C4-2B (cell line): ENCODE measurements around the gene SH3BP5L.

ENCODE experiments used
- H3K27ac ChIP-seq: fragments of 450-650 bp; 2 replicates; pipeline ENCODE4 v1.5.1; 2017
- CTCF ChIP-seq: fragments of 450-650 bp; conservative IDR thresholded peaks from 2 replicates; pipeline ENCODE4 v1.5.1; 2017; ENCODE audit warnings: mild to moderate bottlenecking
- ZFX ChIP-seq: fragments of 450-650 bp; IDR thresholded peaks from 2 replicates; pipeline ENCODE4 v1.6.1; 2017

Gene SH3BP5L

GRCh38 chr1:248818505-248819374 lies 7.0 kb downstream of the SH3BP5L start:
- TF ChIP-seq CTCF = no peak
- TF ChIP-seq ZFX = no peak
- no peak overlapping the region for H3K27ac ChIP-seq

GRCh38 chr1:248817065-248817464 lies 8.7 kb downstream of the SH3BP5L start:
- H3K27ac ChIP-seq = no peak overlapping the region
- no peak for TF ChIP-seq CTCF
- TF ChIP-seq ZFX = no peak

- TF ChIP-seq CTCF = no peak
- no peak for TF ChIP-seq ZFX
- no peak overlapping the region for H3K27ac ChIP-seq
Observed at GRCh38 chr1:248816042-248816851, 9.5 kb downstream of the SH3BP5L start.

GRCh38 chr1:248815407-248816034 lies 10.2 kb downstream of the SH3BP5L start:
- no peak overlapping the region for H3K27ac ChIP-seq
- no peak for TF ChIP-seq ZFX
- no peak for TF ChIP-seq CTCF

- no peak overlapping the region for H3K27ac ChIP-seq
- no peak for TF ChIP-seq ZFX
Observed at GRCh38 chr1:248814351-248814750, 11.4 kb downstream of the SH3BP5L start.

GRCh38 chr1:248813546-248813945 lies 12.2 kb downstream of the SH3BP5L start:
- TF ChIP-seq CTCF (no peak), ZFX (no peak)
- H3K27ac ChIP-seq = no peak overlapping the region

- H3K27ac ChIP-seq = no peak overlapping the region
- TF ChIP-seq CTCF (no peak), ZFX (no peak)
Observed at GRCh38 chr1:248812736-248813425, 12.8 kb downstream of the SH3BP5L start.
